Gastrocnemius medialis (tissue), 4 donors: Measurements from ENCODE around the gene GIMAP6.

Source experiments
- POLR2A ChIP-seq, 2 donors: fragments of 450-650 bp; IDR thresholded peaks; one replicate each; pipeline ENCODE4 v1.6.1; 2017; ENCODE audit warnings: antibody characterized with exemption in 2 of 2, mild to moderate bottlenecking in 2 of 2, moderate library complexity in 2 of 2
- TF ChIP-seq, protein P1 (sequence below), 5 experiments: fragments of 450-650 bp in 3 of 5; fragments of 200-600 bp in 2 of 5; sonication (generic) in 2 of 5; IDR thresholded peaks in 4 of 5; conservative IDR thresholded peaks in 1 of 5; 1 replicate in 4 of 5; 2 replicates in 1 of 5; pipeline ENCODE4 v1.5.1; 2016 to 2019; ENCODE audit warnings: antibody characterized with exemption in 5 of 5, mild to moderate bottlenecking in 3 of 5, moderate library complexity in 3 of 5

DNA sequence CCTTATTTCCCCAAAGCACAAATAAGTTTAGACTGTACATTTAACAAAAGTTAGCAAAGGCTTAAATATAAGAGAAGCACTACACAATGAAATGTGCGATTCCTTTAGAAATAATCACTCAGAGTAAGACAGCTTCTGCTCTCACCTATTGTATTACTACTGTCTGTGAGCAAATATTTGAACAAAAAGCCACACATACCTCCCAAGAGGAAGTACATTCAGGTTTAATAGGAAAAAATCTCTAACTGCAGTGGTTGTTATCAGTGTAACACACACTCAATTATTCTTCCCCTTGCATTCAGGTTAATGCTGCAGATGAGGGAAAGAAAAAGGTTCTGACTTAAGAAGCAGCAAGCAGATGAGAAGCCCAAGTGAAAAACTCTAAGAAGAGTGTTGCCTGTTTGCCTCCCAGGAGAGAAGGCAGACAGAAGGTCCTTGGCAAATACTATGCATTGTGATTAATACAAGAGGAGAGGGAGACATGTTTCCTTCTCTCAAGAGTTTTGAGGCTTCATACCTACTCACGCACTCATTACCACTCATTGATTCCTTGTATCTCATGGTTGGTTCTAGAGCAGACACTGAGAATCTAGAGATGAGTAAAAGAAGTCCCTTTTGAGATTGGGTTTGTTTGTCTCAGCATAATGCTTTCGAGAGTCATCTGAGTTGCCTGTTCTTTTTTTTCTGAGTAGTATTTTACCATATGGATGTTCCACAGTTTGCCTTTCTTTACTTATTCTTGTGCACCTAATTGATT is 51.4 kb downstream of the GIMAP6 start:
- TF ChIP-seq, protein P1, sequence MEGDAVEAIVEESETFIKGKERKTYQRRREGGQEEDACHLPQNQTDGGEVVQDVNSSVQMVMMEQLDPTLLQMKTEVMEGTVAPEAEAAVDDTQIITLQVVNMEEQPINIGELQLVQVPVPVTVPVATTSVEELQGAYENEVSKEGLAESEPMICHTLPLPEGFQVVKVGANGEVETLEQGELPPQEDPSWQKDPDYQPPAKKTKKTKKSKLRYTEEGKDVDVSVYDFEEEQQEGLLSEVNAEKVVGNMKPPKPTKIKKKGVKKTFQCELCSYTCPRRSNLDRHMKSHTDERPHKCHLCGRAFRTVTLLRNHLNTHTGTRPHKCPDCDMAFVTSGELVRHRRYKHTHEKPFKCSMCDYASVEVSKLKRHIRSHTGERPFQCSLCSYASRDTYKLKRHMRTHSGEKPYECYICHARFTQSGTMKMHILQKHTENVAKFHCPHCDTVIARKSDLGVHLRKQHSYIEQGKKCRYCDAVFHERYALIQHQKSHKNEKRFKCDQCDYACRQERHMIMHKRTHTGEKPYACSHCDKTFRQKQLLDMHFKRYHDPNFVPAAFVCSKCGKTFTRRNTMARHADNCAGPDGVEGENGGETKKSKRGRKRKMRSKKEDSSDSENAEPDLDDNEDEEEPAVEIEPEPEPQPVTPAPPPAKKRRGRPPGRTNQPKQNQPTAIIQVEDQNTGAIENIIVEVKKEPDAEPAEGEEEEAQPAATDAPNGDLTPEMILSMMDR (IDR thresholded peaks at IDR 0.05 in 4 of 5, conservative IDR thresholded peaks at IDR 0.05 in 1 of 5): no peak
- no peak for TF ChIP-seq POLR2A (IDR thresholded peaks at IDR 0.05)
